ENCODE measurements around the gene RYR2.

The RYR2 gene

DNA sequence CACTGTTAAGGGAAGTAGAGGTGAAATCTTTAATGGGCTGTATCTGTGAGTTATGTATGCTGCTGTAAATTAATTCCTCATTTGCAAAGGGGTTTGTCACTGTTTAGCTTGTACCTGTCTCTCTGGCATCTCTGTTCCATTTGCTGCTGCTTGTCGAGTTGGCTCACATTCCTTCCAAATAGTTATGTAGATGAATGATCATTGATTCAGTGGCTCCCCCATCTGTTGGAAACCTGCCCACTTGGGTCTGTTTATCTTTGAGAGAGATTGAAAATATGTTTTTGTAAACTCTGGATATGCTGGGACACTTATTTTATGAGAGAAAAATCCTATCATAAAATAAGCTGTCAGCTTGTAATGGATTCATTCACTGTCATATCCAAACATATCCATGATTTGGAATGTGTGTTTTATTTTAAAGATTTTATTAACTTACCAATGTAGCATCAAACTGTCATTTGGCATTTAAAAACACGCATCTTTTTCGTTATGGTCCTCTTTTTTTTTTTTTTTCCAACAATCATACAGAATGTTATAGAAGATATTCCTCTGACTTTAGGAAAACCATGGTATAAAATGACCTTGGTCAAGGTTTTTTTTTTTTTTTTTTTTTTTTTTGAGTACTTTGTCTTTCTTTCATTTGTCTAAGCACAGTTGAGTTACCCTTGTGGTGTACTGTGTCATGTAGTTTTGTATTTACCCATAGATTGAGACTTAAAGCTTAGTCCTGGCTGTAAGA is 3.5 kb downstream of the RYR2 start:
- TF ChIP-seq, protein P1, sequence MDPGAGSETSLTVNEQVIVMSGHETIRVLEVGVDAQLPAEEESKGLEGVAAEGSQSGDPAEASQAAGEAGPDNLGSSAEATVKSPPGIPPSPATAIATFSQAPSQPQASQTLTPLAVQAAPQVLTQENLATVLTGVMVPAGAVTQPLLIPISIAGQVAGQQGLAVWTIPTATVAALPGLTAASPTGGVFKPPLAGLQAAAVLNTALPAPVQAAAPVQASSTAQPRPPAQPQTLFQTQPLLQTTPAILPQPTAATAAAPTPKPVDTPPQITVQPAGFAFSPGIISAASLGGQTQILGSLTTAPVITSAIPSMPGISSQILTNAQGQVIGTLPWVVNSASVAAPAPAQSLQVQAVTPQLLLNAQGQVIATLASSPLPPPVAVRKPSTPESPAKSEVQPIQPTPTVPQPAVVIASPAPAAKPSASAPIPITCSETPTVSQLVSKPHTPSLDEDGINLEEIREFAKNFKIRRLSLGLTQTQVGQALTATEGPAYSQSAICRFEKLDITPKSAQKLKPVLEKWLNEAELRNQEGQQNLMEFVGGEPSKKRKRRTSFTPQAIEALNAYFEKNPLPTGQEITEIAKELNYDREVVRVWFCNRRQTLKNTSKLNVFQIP (CRISPR knock-in tag; IDR thresholded peaks at IDR 0.05; ENCODE audit: borderline replicate concordance, low read depth), result no peak
- TF ChIP-seq RARB (CRISPR knock-in tag; IDR thresholded peaks at IDR 0.05) (no peak), ESRRG (CRISPR knock-in tag; IDR thresholded peaks at IDR 0.05) (no peak), GLIS3 (CRISPR knock-in tag; IDR thresholded peaks at IDR 0.05) (no peak), PPARA (CRISPR knock-in tag; IDR thresholded peaks at IDR 0.05; ENCODE audit: borderline replicate concordance) (no peak), ZFP3 (CRISPR knock-in tag; IDR thresholded peaks at IDR 0.05) (no peak), ZNF565 (CRISPR knock-in tag; conservative IDR thresholded peaks at IDR 0.05; ENCODE audit: low read depth) (no peak), BACH2 (CRISPR knock-in tag; IDR thresholded peaks at IDR 0.05; ENCODE audit: borderline replicate concordance) (no peak), ZNF8 (CRISPR knock-in tag; IDR thresholded peaks at IDR 0.05) (no peak)
- TF ChIP-seq, protein P2, sequence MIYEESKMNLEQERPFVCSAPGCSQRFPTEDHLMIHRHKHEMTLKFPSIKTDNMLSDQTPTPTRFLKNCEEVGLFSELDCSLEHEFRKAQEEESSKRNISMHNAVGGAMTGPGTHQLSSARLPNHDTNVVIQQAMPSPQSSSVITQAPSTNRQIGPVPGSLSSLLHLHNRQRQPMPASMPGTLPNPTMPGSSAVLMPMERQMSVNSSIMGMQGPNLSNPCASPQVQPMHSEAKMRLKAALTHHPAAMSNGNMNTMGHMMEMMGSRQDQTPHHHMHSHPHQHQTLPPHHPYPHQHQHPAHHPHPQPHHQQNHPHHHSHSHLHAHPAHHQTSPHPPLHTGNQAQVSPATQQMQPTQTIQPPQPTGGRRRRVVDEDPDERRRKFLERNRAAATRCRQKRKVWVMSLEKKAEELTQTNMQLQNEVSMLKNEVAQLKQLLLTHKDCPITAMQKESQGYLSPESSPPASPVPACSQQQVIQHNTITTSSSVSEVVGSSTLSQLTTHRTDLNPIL (CRISPR knock-in tag; IDR thresholded peaks at IDR 0.05; ENCODE audit: low read depth), result no peak
- ATAC-seq, result no peak

DNA sequence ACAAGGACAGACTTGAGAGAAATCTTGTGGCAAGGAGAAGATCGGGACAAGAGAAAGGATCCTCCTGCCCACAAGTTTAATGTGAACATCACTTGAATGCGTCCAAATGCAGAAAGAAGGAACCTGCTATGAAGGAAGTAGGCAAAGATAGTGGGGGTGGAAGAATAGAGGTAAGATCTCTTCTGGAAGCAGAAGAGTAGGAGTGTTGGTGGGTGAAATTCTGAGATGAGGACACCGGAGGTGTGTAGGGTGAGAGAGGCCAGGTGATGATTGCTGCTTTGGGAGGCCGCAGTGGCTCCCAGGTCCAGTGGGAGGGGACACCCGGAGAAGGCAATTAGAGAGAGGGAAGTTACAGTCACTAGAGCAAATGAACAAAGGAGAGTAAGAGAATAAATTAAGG is 6.8 kb downstream of the RYR2 start:
- TF ChIP-seq TOX (CRISPR knock-in tag; IDR thresholded peaks at IDR 0.05; ENCODE audit: borderline replicate concordance) (no peak), SNAI2 (CRISPR knock-in tag; IDR thresholded peaks at IDR 0.05) (no peak), CSDC2 (CRISPR knock-in tag; IDR thresholded peaks at IDR 0.05) (no peak)
- ATAC-seq, result no peak

DNA sequence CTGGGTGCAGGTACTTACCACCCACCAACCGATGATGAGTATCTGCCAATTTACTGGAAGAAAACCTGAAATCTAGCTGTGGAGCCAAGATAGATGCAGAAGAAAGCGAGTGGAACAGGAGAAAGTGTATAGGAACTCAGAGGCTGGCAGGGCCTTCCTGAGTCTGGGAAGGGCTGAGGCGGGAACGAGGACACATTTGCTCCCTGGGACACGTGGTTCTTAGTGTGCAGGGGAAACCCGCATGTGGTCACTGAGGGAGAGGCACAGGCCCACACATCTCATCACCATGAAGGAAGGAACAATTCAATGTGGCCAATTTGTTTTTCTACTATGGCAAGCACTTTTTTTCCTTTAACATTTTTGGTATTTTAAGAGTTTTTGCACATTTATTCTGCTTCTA is 8.2 kb downstream of the RYR2 start:
- TF ChIP-seq BACH2 (CRISPR knock-in tag; IDR thresholded peaks at IDR 0.05; ENCODE audit: borderline replicate concordance) (no peak), ARNTL (CRISPR knock-in tag; IDR thresholded peaks at IDR 0.05; ENCODE audit: borderline replicate concordance, low read depth) (no peak), TCF4 (CRISPR knock-in tag; IDR thresholded peaks at IDR 0.05; ENCODE audit: borderline replicate concordance) (no peak), ZFP30 (CRISPR knock-in tag; IDR thresholded peaks at IDR 0.05) (no peak), ESRRG (CRISPR knock-in tag; IDR thresholded peaks at IDR 0.05) (no peak), OSR1 (CRISPR knock-in tag; IDR thresholded peaks at IDR 0.05) (no peak), GLIS3 (CRISPR knock-in tag; IDR thresholded peaks at IDR 0.05) (no peak), TOX (CRISPR knock-in tag; IDR thresholded peaks at IDR 0.05; ENCODE audit: borderline replicate concordance) (no peak), ZFP3 (CRISPR knock-in tag; IDR thresholded peaks at IDR 0.05) (no peak), ZNF70 (CRISPR knock-in tag; IDR thresholded peaks at IDR 0.05) (no peak), PPARA (CRISPR knock-in tag; IDR thresholded peaks at IDR 0.05; ENCODE audit: borderline replicate concordance) (no peak), SNAI2 (CRISPR knock-in tag; IDR thresholded peaks at IDR 0.05) (no peak), RARB (CRISPR knock-in tag; IDR thresholded peaks at IDR 0.05) (no peak), ZC3H10 (CRISPR knock-in tag; IDR thresholded peaks at IDR 0.05) (no peak)
- TF ChIP-seq, protein P1 (CRISPR knock-in tag; IDR thresholded peaks at IDR 0.05; ENCODE audit: borderline replicate concordance, low read depth), result no peak
- TF ChIP-seq, protein P2 (CRISPR knock-in tag; IDR thresholded peaks at IDR 0.05; ENCODE audit: low read depth), result no peak
- TF ChIP-seq, protein P3, sequence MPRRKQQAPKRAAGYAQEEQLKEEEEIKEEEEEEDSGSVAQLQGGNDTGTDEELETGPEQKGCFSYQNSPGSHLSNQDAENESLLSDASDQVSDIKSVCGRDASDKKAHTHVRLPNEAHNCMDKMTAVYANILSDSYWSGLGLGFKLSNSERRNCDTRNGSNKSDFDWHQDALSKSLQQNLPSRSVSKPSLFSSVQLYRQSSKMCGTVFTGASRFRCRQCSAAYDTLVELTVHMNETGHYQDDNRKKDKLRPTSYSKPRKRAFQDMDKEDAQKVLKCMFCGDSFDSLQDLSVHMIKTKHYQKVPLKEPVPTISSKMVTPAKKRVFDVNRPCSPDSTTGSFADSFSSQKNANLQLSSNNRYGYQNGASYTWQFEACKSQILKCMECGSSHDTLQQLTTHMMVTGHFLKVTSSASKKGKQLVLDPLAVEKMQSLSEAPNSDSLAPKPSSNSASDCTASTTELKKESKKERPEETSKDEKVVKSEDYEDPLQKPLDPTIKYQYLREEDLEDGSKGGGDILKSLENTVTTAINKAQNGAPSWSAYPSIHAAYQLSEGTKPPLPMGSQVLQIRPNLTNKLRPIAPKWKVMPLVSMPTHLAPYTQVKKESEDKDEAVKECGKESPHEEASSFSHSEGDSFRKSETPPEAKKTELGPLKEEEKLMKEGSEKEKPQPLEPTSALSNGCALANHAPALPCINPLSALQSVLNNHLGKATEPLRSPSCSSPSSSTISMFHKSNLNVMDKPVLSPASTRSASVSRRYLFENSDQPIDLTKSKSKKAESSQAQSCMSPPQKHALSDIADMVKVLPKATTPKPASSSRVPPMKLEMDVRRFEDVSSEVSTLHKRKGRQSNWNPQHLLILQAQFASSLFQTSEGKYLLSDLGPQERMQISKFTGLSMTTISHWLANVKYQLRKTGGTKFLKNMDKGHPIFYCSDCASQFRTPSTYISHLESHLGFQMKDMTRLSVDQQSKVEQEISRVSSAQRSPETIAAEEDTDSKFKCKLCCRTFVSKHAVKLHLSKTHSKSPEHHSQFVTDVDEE (CRISPR knock-in tag; IDR thresholded peaks at IDR 0.05), result no peak
- ATAC-seq, result no peak
